MM.1S (cell line): ENCODE measurements around the gene FCHSD2.

Experiments used
- DNase-seq: peaks from one replicate; pipeline ENCODE4 v3.0.0-alpha.2; 2015
- H2AFZ ChIP-seq: fragments of 300-600 bp; sonication (generic); 2 replicates; pipeline ENCODE4 v1.6.0; 2016; ENCODE audit warnings: antibody characterized with exemption, low read length
- H3F3A ChIP-seq: fragments of 300-600 bp; sonication (generic); 2 replicates; pipeline ENCODE4 v1.6.1; 2016; ENCODE audit warnings: mild to moderate bottlenecking, antibody characterized with exemption, low read length, moderate library complexity, mixed read lengths; ENCODE audit not compliant: insufficient read depth
- H3K27ac ChIP-seq: fragments of 300-600 bp; sonication (generic); 2 replicates; pipeline ENCODE4 v1.5.1; 2016; ENCODE audit warnings: mild to moderate bottlenecking, low read length
- H3K27me3 ChIP-seq: fragments of 300-600 bp; sonication (generic); replicated peaks from 2 replicates; pipeline ENCODE4 v1.6.0; 2016; ENCODE audit warnings: low read length; ENCODE audit not compliant: insufficient read depth
- H3K36me3 ChIP-seq: fragments of 300-600 bp; sonication (generic); replicated peaks from 2 replicates; pipeline ENCODE4 v1.6.1; 2016; ENCODE audit warnings: mild to moderate bottlenecking, low read length, mixed read lengths; ENCODE audit not compliant: insufficient read depth
- H3K4me1 ChIP-seq: fragments of 300-600 bp; sonication (generic); 2 replicates; pipeline ENCODE4 v1.6.1; 2016; ENCODE audit warnings: low read length, mixed read lengths
- H3K4me2 ChIP-seq: fragments of 300-600 bp; sonication (generic); 2 replicates; pipeline ENCODE4 v1.6.0; 2016; ENCODE audit warnings: low read depth, low read length
- H3K4me3 ChIP-seq: fragments of 300-600 bp; sonication (generic); 2 replicates; pipeline ENCODE4 v1.5.1; 2016; ENCODE audit warnings: low read length, mixed read lengths
- H3K79me2 ChIP-seq: fragments of 300-600 bp; sonication (generic); 2 replicates; pipeline ENCODE4 v1.6.1; 2016; ENCODE audit warnings: mixed run types, low read length, mixed read lengths
- H3K9ac ChIP-seq: fragments of 300-600 bp; sonication (generic); 2 replicates; pipeline ENCODE4 v1.6.1; 2016; ENCODE audit warnings: low read length, mixed read lengths
- H3K9me2 ChIP-seq: fragments of 300-600 bp; sonication (generic); replicated peaks from 2 replicates; pipeline ENCODE4 v1.6.1; 2016; ENCODE audit warnings: mild to moderate bottlenecking, low read length, mixed read lengths; ENCODE audit not compliant: insufficient read depth
- H3K9me3 ChIP-seq: fragments of 300-600 bp; sonication (generic); replicated peaks from 2 replicates; pipeline ENCODE4 v1.6.1; 2016; ENCODE audit warnings: mild to moderate bottlenecking, low read length, mixed read lengths; ENCODE audit not compliant: insufficient read depth
- H4K20me1 ChIP-seq: fragments of 300-600 bp; sonication (generic); 2 replicates; pipeline ENCODE4 v1.6.1; 2016; ENCODE audit warnings: mild to moderate bottlenecking, low read length, moderate library complexity, mixed read lengths; ENCODE audit not compliant: insufficient read depth
- CTCF ChIP-seq: fragments of 300-600 bp; sonication (generic); IDR thresholded peaks from 2 replicates; pipeline ENCODE4 v1.5.1; 2016; ENCODE audit warnings: antibody characterized with exemption, low read length, mixed read lengths
- EZH2 ChIP-seq: fragments of 300-600 bp; sonication (generic); optimal IDR thresholded peaks from 2 replicates; pipeline ENCODE3; 2017; ENCODE audit warnings: low read depth, mild to moderate bottlenecking, antibody characterized with exemption, low read length, mixed read lengths
- EZH2phosphoT487 ChIP-seq: fragments of 300-600 bp; sonication (generic); IDR thresholded peaks from 2 replicates; pipeline ENCODE4 v1.6.1; 2018; ENCODE audit warnings: antibody characterized with exemption, low read length

The FCHSD2 gene

GRCh38 chr11:73164803-73165540 lies 22.9 kb upstream of the FCHSD2 start:
- Histone ChIP-seq H4K20me1 (no peaks in the 10 kb centered on the region), H3K27ac (no peak overlapping the region), H3K27me3 (no peaks in the 10 kb centered on the region), H3K79me2 (no peaks in the 10 kb centered on the region), H3K9me3 (no peaks in the 10 kb centered on the region), H3K36me3 (no peaks in the 10 kb centered on the region), H2AFZ (no peak overlapping the region), H3K9me2 (no peaks in the 10 kb centered on the region), H3K9ac (no peak overlapping the region), H3F3A (no peaks in the 10 kb centered on the region), H3K4me3 (no peak overlapping the region), H3K4me1 (no peaks in the 10 kb centered on the region), H3K4me2 (no peak overlapping the region)
- no peak for DNase-seq
- TF ChIP-seq CTCF (no peak), EZH2phosphoT487 (no peak), EZH2 (no peak)

GRCh38 chr11:73163638-73164174 lies 21.6 kb upstream of the FCHSD2 start:
- H3K27ac ChIP-seq: no peak overlapping the region
- H4K20me1 ChIP-seq: no peaks in the 10 kb centered on the region
- H3K9me2 ChIP-seq: no peaks in the 10 kb centered on the region
- no peaks in the 10 kb centered on the region for H3K9me3 ChIP-seq
- no peak overlapping the region for H3K4me3 ChIP-seq
- H3K36me3 ChIP-seq: no peaks in the 10 kb centered on the region
- no peak for TF ChIP-seq EZH2
- TF ChIP-seq CTCF: no peak
- no peak for DNase-seq
- H3K27me3 ChIP-seq: no peaks in the 10 kb centered on the region
- peaks cover 3% of the 10 kb centered on the region for H3K4me1 ChIP-seq
- H2AFZ ChIP-seq: no peak overlapping the region
- no peaks in the 10 kb centered on the region for H3K79me2 ChIP-seq
- H3K9ac ChIP-seq: no peak overlapping the region
- no peaks in the 10 kb centered on the region for H3F3A ChIP-seq
- no peak overlapping the region for H3K4me2 ChIP-seq

- DNase-seq: no peak
- H3K9me2 ChIP-seq: no peaks in the 10 kb centered on the region
- no peak overlapping the region for H3K4me3 ChIP-seq
- H3K27me3 ChIP-seq: no peaks in the 10 kb centered on the region
- no peaks in the 10 kb centered on the region for H3K9me3 ChIP-seq
- H3K9ac ChIP-seq: no peak overlapping the region
- H3K4me2 ChIP-seq: no peak overlapping the region
- no peak overlapping the region for H2AFZ ChIP-seq
- TF ChIP-seq EZH2 (no peak), EZH2phosphoT487 (no peak), CTCF (no peak)
- H4K20me1 ChIP-seq: no peaks in the 10 kb centered on the region
- peaks cover 8% of the 10 kb centered on the region; the same call in 1 of the 2 replicates for H3F3A ChIP-seq
- no peaks in the 10 kb centered on the region for H3K79me2 ChIP-seq
- H3K36me3 ChIP-seq: no peaks in the 10 kb centered on the region
- peaks cover 18% of the 10 kb centered on the region for H3K4me1 ChIP-seq
- H3K27ac ChIP-seq: no peak overlapping the region
Observed at GRCh38 chr11:73162196-73162740, 20.1 kb upstream of the FCHSD2 start.
